ENCODE measurements around the gene LTV1. TPM values are rescaled to one million over a fixed set of nuclear protein-coding genes. Genes with fewer than 3 reads are reported as not detected.

Gene LTV1
- total RNA-seq, 1 experiment from 2014 or later: 18.3 TPM

GRCh38 chr6:143803769-143804568 is 39.2 kb upstream of the LTV1 start:
- Histone ChIP-seq H3K9me2 (ENCODE audit: insufficient read depth) (no peaks in the 10 kb centered on the region), H3K4me3 (no peak overlapping the region), H4K20me1 (ENCODE audit: insufficient read depth) (no peaks in the 10 kb centered on the region), H3K9me3 (ENCODE audit: insufficient read depth, low read depth) (no peaks in the 10 kb centered on the region), H3K4me1 (replicated peaks; ENCODE audit: insufficient read depth) (no peaks in the 10 kb centered on the region), H2AFZ (no peak overlapping the region), H3K79me2 (ENCODE audit: low read depth) (no peaks in the 10 kb centered on the region), H3K27ac (no peak overlapping the region), H3K27me3 (ENCODE audit: insufficient read depth, low read depth) (no peaks in the 10 kb centered on the region), H3F3A (ENCODE audit: insufficient read depth, low read depth) (no peaks in the 10 kb centered on the region), H3K36me3 (ENCODE audit: low read depth) (0 out of 2 replicates have a peak, but pooled peaks cover 2% of the 10 kb centered on the region), H3K4me2 (no peak overlapping the region)
- TF ChIP-seq CTCF (conservative IDR thresholded peaks at IDR 0.05) (no peak), EZH2 (IDR thresholded peaks at IDR 0.05; ENCODE audit: low read depth) (no peak)
- ChIA-PET POLR2A (ENCODE audit: unreplicated experiment) (no interaction called here), CTCF (no interaction called here)
- BruUV-seq (replicated peaks): no TSS peak
- DNase-seq: no peak
- intact Hi-C loops (cut with micrococcal nuclease; ENCODE audit: unreplicated experiment): no loop called here

GRCh38 chr6:143804835-143805239 is 38.3 kb upstream of the LTV1 start:
- ChIA-PET POLR2A (ENCODE audit: unreplicated experiment) (no interaction called here), CTCF (no interaction called here)
- no peak for TF ChIP-seq CTCF (conservative IDR thresholded peaks at IDR 0.05)
- TF ChIP-seq EZH2 (IDR thresholded peaks at IDR 0.05; ENCODE audit: low read depth): no peak
- Histone ChIP-seq H3K9me2 (ENCODE audit: insufficient read depth) (no peaks in the 10 kb centered on the region), H3K4me2 (no peak overlapping the region), H3K4me3 (no peak overlapping the region), H3K36me3 (ENCODE audit: low read depth) (0 out of 2 replicates have a peak, but pooled peaks cover 2% of the 10 kb centered on the region), H3K27me3 (ENCODE audit: insufficient read depth, low read depth) (no peaks in the 10 kb centered on the region), H4K20me1 (ENCODE audit: insufficient read depth) (no peaks in the 10 kb centered on the region), H3K79me2 (ENCODE audit: low read depth) (no peaks in the 10 kb centered on the region), H3K27ac (no peak overlapping the region), H2AFZ (no peak overlapping the region), H3K9me3 (ENCODE audit: insufficient read depth, low read depth) (no peaks in the 10 kb centered on the region), H3K4me1 (replicated peaks; ENCODE audit: insufficient read depth) (no peaks in the 10 kb centered on the region), H3F3A (ENCODE audit: insufficient read depth, low read depth) (no peaks in the 10 kb centered on the region)
- DNase-seq: no peak
- intact Hi-C loops (cut with micrococcal nuclease; ENCODE audit: unreplicated experiment): no loop called here
- no TSS peak for BruUV-seq (replicated peaks)

GRCh38 chr6:143806282-143807102 is 36.6 kb upstream of the LTV1 start:
- 0 out of 2 replicates have a peak, but pooled peaks cover 2% of the 10 kb centered on the region for H3K36me3 ChIP-seq (ENCODE audit: low read depth)
- intact Hi-C loops (cut with micrococcal nuclease; ENCODE audit: unreplicated experiment): no loop called here
- H3K4me3 ChIP-seq: no peak overlapping the region
- no peak overlapping the region for H3K4me2 ChIP-seq
- H3F3A ChIP-seq (ENCODE audit: insufficient read depth, low read depth): no peaks in the 10 kb centered on the region
- no peaks in the 10 kb centered on the region for H3K9me3 ChIP-seq (ENCODE audit: insufficient read depth, low read depth)
- ChIA-PET CTCF (no interaction called here), POLR2A (ENCODE audit: unreplicated experiment) (interaction anchor here (0.7 to 0.8 kb wide), 2 partner anchors 36 to 76 kb away, joined by 4 to 8 read pairs; no protein-coding TSS in a partner anchor)
- H3K4me1 ChIP-seq (replicated peaks; ENCODE audit: insufficient read depth): no peaks in the 10 kb centered on the region
- no peaks in the 10 kb centered on the region for H3K9me2 ChIP-seq (ENCODE audit: insufficient read depth)
- H2AFZ ChIP-seq: no peak overlapping the region
- H3K27ac ChIP-seq: no peak overlapping the region
- TF ChIP-seq EZH2 (IDR thresholded peaks at IDR 0.05; ENCODE audit: low read depth) (no peak), CTCF (conservative IDR thresholded peaks at IDR 0.05) (no peak)
- H4K20me1 ChIP-seq (ENCODE audit: insufficient read depth): no peaks in the 10 kb centered on the region
- H3K27me3 ChIP-seq (ENCODE audit: insufficient read depth, low read depth): no peaks in the 10 kb centered on the region
- no TSS peak for BruUV-seq (replicated peaks)
- H3K79me2 ChIP-seq (ENCODE audit: low read depth): no peaks in the 10 kb centered on the region
- DNase-seq: no peak

All from PC-9 (cell line).